C4-2B (cell line): ENCODE results near the gene FRMD4B.

ENCODE experiments used
- H3K27ac ChIP-seq: fragments of 450-650 bp; 2 replicates; pipeline ENCODE4 v1.5.1; 2017
- ZFX ChIP-seq: fragments of 450-650 bp; IDR thresholded peaks from 2 replicates; pipeline ENCODE4 v1.6.1; 2017
- TF ChIP-seq, protein P1 (sequence below): fragments of 450-650 bp; conservative IDR thresholded peaks from 2 replicates; pipeline ENCODE4 v1.5.1; 2017; ENCODE audit warnings: mild to moderate bottlenecking

FRMD4B gene

DNA sequence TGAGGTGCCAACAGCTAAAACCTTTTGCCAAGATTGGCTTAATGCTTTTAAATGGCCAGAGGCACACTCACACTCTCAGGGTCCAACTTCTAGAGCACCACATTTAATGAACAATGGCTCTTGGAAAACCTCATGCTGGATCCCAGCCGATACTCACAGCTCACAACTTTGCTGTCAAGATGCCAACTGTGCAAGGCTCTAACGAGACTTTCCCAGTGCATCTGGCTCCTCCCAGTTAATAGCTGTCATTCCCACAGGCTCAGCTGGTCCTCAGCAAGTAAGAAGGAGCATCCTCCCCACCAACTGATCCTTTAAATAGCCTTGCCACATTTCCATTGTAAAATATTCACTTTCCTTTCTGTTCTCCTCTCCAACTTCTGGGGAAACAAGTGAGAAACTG lies 20.3 kb upstream of the FRMD4B start:
- H3K27ac ChIP-seq: no peak overlapping the region
- TF ChIP-seq, protein P1, sequence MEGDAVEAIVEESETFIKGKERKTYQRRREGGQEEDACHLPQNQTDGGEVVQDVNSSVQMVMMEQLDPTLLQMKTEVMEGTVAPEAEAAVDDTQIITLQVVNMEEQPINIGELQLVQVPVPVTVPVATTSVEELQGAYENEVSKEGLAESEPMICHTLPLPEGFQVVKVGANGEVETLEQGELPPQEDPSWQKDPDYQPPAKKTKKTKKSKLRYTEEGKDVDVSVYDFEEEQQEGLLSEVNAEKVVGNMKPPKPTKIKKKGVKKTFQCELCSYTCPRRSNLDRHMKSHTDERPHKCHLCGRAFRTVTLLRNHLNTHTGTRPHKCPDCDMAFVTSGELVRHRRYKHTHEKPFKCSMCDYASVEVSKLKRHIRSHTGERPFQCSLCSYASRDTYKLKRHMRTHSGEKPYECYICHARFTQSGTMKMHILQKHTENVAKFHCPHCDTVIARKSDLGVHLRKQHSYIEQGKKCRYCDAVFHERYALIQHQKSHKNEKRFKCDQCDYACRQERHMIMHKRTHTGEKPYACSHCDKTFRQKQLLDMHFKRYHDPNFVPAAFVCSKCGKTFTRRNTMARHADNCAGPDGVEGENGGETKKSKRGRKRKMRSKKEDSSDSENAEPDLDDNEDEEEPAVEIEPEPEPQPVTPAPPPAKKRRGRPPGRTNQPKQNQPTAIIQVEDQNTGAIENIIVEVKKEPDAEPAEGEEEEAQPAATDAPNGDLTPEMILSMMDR: no peak
- TF ChIP-seq ZFX: no peak

DNA sequence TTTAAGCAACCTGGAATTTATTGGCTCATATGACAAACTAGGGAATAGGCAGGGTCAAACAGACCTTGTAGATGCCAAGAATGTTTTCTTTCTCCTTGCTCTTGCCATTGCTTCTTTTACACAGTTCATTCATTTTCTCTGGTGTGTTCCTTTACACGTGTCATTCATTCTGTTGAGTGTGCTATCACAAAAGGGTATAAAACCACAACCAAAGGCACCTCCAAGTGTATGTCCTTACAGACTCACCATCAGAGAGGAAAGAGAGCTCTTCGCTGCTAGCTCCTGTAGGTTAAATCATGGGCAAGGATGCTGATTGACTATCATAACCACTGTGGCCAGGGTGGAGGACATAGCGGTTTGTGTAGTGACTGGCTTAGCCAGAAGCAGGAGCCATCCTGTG lies 19.2 kb upstream of the FRMD4B start:
- H3K27ac ChIP-seq: no peak overlapping the region
- no peak for TF ChIP-seq ZFX
- TF ChIP-seq, protein P1: no peak

DNA sequence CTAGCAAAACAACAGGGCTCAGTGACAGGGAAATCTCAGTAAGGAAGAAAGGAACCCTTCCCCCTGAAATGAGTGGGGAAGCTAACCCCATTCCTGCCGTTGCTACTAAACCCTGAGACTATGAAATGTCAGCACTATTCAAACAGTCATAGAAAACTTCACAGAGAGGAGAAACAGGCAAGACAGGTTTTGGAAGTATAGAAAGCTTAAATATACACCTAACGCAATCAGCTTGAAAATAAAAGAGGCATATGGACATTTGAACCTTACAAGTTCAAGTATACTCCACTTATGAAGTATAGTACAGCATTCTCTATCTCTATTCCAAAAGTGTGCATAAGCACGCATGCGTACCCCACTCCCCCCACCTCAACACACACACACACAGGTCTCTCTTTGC lies 17.6 kb upstream of the FRMD4B start:
- H3K27ac ChIP-seq: no peak overlapping the region; the same call in 1 of the 2 replicates
- TF ChIP-seq ZFX: no peak
- TF ChIP-seq, protein P1: no peak

DNA sequence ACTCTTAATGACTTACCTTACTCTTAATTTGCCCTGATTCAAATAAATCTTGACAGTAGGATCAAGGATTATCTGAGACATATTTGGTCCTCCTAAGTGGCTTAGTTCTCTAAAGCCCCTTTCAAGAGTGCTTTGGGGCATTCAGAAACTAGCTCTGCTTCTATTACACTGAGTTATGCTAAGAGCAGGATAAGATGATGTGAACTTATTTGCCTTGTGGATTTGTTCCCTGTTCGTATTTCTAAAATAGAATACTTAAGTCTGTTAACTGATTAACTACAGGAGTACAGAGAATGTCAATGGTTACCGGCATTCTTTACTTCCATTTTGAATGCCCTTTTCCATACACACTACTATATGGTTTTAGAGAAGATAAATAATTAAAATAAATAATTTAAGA lies 14.8 kb upstream of the FRMD4B start:
- H3K27ac ChIP-seq: no peak overlapping the region
- TF ChIP-seq ZFX: no peak
- TF ChIP-seq, protein P1: no peak

DNA sequence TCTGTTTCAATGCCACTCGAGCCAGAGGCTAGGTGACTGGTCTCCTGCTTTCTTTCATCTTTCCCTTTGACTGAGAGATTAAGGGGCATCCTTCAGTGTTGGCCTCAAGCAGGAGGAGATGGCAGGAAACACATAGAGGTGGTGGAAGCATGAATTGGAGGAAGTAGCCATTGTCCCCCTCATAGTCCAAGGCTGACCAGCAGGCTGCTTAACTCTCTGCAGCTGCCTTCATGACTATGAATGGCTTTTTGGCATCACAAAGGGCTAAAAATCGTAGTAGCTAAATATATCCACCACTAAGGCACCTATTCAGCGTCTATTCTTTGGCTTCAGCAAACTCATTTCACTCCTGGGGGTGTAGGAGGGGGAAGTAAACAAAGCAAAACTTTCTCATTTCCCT lies 7.0 kb upstream of the FRMD4B start:
- TF ChIP-seq ZFX: no peak
- TF ChIP-seq, protein P1: no peak
- H3K27ac ChIP-seq: no peak overlapping the region

DNA sequence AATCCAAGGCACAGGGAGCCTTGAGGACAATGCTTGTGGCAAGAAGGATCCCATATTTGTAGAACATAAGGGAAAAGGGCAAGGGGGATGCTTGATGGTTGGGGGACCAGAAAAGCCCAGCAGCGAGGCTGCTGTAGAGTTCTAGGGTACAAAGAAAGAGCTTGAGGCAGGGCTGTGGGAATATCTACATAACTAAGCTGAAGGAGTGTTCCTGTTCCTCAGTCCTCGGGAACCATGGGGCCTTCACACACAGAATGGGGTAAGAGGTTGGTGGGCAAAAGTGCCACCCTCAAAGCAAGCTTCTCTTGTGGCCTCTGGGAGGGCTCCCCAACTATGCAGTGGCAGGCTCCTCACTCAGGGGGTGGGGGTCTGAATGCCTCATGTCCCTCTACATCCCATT lies 6.5 kb upstream of the FRMD4B start:
- TF ChIP-seq ZFX: no peak
- TF ChIP-seq, protein P1: no peak
- H3K27ac ChIP-seq: no peak overlapping the region

DNA sequence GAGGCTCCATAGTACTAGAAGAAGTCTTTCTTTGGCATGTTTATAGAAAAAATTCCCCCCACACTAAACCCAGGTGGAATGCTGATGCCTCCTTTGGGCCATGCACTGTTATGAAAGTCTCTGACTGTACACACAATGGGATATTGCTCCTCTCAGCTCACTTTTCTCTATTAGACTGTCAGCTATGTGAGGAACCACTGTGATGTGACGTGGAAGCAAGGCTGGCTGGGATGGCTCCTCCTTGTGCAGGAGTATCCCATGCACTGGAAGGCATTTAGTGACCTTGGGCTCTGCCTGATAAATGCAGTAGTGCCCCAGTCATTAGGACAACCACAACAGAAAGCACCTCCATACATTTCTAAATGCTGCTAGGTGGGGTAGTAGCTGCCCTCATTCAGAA lies 5.7 kb upstream of the FRMD4B start:
- H3K27ac ChIP-seq: no peak overlapping the region
- no peak for TF ChIP-seq ZFX
- TF ChIP-seq, protein P1: no peak
